Activated T-helper 17 cell treated with anti-CD3 and anti-CD28 coated beads, Interleukin-2, amount 50 U/mL, for 72 hours (primary cell): Measurements from ENCODE around the gene PCDHA5. TPM values are rescaled to one million over a fixed set of nuclear protein-coding genes. Genes with fewer than 3 reads are reported as not detected.
"Not testable (repeated sequence)": the region's sequence is repeated elsewhere in the genome, so short reads cannot be mapped to it uniquely, and the experiment has no call there.

Experiments used
- ATAC-seq: fragments of 150-1000 bp; cut with Tn5 transposase; replicated peaks from 2 replicates; pipeline ENCODE4 v1.10.0; 2021; ENCODE audit warnings: mild to moderate bottlenecking, moderate library complexity
- H3K27ac Mint-ChIP-seq: one replicate; pipeline ENCODE4 v1.8.0; 2022; ENCODE audit warnings: mixed read lengths
- H3K27me3 Mint-ChIP-seq: one replicate; pipeline ENCODE4 v1.8.0; 2022; ENCODE audit warnings: mixed read lengths
- H3K36me3 Mint-ChIP-seq: one replicate; pipeline ENCODE4 v1.8.0; 2022; ENCODE audit warnings: low read depth, mild to moderate bottlenecking, mixed read lengths
- H3K4me1 Mint-ChIP-seq: one replicate; pipeline ENCODE4 v1.8.0; 2022; ENCODE audit warnings: mixed read lengths
- H3K4me3 Mint-ChIP-seq: one replicate; pipeline ENCODE4 v1.8.0; 2022; ENCODE audit warnings: mild to moderate bottlenecking, mixed read lengths
- H3K9me3 Mint-ChIP-seq: one replicate; pipeline ENCODE4 v1.8.0; 2022; ENCODE audit warnings: mixed read lengths
- total RNA-seq, 2 donors: library from RNA; stranded (reverse); gene quantifications; one replicate each; pipeline ENCODE4 v1.2.3, GENCODE V29; 2022

The PCDHA5 gene
- total RNA-seq, 2 donors from 2014 or later = not detected

DNA sequence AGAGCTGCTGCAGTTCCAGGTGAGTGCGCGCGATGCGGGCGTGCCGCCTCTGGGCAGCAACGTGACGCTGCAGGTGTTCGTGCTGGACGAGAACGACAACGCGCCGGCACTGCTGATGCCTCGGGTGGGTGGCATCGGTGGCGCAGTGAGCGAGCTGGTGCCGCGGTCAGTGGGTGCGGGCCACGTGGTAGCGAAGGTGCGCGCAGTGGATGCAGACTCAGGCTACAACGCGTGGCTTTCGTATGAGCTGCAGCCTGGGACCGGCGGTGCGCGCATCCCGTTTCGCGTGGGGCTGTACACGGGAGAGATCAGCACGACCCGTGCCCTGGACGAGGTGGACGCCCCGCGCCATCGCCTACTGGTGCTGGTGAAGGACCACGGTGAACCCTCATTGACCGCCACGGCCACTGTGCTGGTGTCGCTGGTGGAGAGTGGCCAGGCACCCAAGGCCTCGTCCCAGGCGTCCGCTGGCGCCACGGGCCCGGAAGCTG, 18.6 kb upstream of the PCDHA5 start:
- Mint-ChIP-seq H3K4me1 (no peaks in the 10 kb centered on the region), H3K27me3 (peaks cover 21% of the 10 kb centered on the region), H3K9me3 (peaks cover 10% of the 10 kb centered on the region), H3K36me3 (no peaks in the 10 kb centered on the region), H3K4me3 (no peak overlapping the region), H3K27ac (no peak overlapping the region)
- ATAC-seq = no peak

DNA sequence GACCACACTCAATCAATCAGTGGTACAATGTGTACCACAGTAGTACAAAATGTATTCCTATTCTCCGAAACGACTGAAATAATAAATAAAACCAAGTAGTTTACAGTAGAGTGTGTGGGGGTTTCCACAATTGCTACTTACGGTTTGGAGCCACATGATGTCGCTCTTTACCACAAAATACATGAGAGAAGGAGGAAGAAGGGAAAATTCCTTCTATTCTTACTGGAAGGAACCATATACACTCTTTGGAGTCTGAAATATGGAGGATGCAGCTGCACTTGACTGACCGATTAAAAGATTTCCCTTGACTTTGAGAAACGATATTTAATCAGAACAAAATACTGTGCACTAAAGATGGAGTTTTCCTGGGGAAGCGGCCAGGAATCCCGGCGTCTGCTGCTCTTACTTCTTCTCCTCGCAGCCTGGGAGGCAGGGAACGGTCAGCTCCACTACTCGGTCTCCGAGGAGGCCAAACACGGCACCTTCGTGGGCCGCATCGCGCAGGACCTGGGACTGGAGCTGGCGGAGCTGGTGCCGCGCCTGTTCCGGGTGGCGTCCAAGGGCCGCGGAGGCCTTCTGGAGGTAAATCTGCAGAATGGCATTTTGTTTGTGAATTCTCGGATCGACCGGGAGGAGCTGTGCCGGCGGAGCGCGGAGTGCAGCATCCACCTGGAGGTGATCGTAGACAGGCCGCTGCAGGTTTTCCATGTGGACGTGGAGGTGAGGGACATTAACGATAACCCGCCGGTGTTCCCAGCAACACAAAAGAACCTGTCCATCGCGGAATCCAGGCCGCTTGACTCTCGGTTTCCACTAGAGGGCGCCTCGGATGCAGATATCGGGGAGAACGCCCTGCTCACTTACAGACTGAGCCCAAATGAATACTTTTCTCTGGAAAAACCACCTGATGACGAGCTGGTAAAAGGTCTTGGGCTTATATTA, 14.3 kb upstream of the PCDHA5 start, which contains the start of gene PCDHA4:
Gene PCDHA4 (plus strand): TSS at position 235 of the 942 bp plus-strand sequence.
- Mint-ChIP-seq H3K9me3 (peaks cover 7% of the 10 kb centered on the region), H3K4me3 (no peak within 1 kb of the TSS), H3K27me3 (peaks cover 16% of the 10 kb centered on the region), H3K27ac (no peak within 1 kb of the TSS), H3K36me3 (no peaks in the 10 kb centered on the region), H3K4me1 (no peaks in the 10 kb centered on the region)
- no peak for ATAC-seq

DNA sequence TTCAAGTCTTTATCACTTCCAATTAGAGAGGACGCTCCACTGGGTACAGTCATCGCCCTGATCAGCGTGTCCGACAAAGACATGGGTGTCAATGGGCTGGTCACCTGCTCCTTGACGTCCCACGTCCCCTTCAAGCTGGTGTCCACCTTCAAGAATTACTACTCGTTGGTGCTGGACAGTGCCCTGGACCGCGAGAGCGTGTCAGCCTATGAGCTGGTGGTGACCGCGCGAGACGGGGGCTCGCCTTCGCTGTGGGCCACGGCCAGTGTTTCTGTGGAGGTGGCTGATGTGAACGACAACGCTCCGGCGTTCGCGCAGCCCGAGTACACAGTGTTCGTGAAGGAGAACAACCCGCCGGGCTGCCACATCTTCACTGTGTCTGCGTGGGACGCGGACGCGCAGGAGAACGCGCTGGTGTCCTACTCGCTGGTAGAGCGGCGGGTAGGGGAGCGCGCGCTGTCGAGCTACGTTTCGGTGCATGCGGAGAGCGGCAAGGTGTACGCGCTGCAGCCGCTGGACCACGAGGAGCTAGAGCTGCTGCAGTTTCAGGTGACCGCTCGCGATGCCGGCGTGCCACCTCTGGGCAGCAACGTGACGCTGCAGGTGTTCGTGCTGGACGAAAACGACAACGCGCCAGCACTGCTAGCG, 13.0 kb upstream of the PCDHA5 start:
- ATAC-seq, H3K27ac Mint-ChIP-seq: not testable (repeated sequence)

DNA sequence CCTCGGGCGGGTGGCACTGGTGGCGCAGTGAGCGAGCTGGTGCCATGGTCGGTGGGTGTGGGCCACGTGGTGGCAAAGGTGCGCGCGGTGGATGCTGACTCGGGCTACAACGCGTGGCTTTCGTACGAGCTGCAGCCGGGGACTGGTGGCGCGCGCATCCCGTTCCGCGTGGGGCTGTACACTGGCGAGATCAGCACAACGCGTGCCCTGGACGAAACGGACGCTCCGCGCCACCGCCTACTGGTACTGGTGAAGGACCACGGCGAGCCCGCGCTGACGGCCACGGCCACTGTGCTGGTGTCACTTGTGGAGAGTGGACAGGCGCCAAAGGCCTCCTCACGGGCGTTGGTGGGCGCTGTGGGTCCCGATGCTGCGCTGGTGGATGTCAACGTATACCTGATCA, 12.5 kb upstream of the PCDHA5 start:
- ATAC-seq = no peak
- H3K9me3 Mint-ChIP-seq = peaks cover 11% of the 10 kb centered on the region
- no peaks in the 10 kb centered on the region for H3K36me3 Mint-ChIP-seq
- H3K27ac Mint-ChIP-seq = no peak overlapping the region
- H3K4me3 Mint-ChIP-seq = no peak overlapping the region
- no peaks in the 10 kb centered on the region for H3K4me1 Mint-ChIP-seq
- peaks cover 19% of the 10 kb centered on the region for H3K27me3 Mint-ChIP-seq

More for the DNA sequence above, 13.0 kb upstream of the PCDHA5 start:
- H3K36me3 Mint-ChIP-seq, H3K4me3 Mint-ChIP-seq, H3K4me1 Mint-ChIP-seq: not testable (repeated sequence)
- Mint-ChIP-seq H3K27me3 (peaks cover 19% of the 10 kb centered on the region), H3K9me3 (peaks cover 11% of the 10 kb centered on the region)

- Mint-ChIP-seq H3K36me3 (no peaks in the 10 kb centered on the region), H3K4me3 (no peak overlapping the region), H3K4me1 (no peaks in the 10 kb centered on the region), H3K27ac (no peak overlapping the region), H3K9me3 (peaks cover 12% of the 10 kb centered on the region), H3K27me3 (peaks cover 14% of the 10 kb centered on the region)
- ATAC-seq = no peak
These were observed 842 bp downstream of the PCDHA5 start for GRCh38 chr5:140822281-140822629.

- not testable (repeated sequence) for H3K4me3 Mint-ChIP-seq, H3K4me1 Mint-ChIP-seq, ATAC-seq, H3K27ac Mint-ChIP-seq, H3K36me3 Mint-ChIP-seq
- peaks cover 19% of the 10 kb centered on the region for H3K27me3 Mint-ChIP-seq
- H3K9me3 Mint-ChIP-seq = peaks cover 12% of the 10 kb centered on the region
These were observed 1.6 kb downstream of the PCDHA5 start for GRCh38 chr5:140822969-140823368.

- Mint-ChIP-seq H3K4me1 (no peaks in the 10 kb centered on the region), H3K4me3 (no peak overlapping the region)
- ATAC-seq = no peak
These were observed 2.1 kb downstream of the PCDHA5 start for GRCh38 chr5:140823475-140823874.

DNA sequence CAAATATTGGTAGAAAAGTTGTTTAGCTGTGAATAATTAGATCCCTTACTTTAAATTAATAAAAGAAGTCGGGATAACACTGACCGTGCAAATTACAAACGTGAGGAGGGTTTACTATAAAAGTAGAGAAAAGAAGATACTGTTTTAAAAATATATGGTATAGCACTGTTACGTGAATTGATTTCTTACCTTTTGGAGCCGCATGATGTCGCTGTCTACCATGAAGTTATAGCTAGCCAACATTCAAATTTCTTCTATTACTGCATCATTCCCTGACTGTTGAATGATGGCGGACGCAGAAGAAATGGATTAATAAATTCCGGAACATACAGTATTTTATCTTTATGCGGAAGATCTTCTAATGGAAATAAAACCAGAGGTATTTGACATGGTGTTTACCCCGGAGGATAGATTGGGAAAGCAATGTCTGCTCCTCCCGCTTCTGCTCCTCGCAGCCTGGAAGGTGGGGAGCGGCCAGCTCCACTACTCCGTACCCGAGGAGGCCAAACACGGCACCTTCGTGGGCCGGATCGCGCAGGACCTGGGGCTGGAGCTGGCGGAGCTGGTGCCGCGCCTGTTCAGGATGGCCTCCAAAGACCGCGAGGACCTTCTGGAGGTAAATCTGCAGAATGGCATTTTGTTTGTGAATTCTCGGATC, 6.4 kb downstream of the PCDHA5 start, which contains the start of gene PCDHA6:
Gene PCDHA6 (plus strand): TSS at position 257 of the 658 bp plus-strand sequence. CDS start 132 bp downstream, at position 389.
- Mint-ChIP-seq H3K4me3 (no peak within 1 kb of the TSS), H3K36me3 (no peaks in the 10 kb centered on the region), H3K9me3 (peaks cover 12% of the 10 kb centered on the region), H3K27ac (no peak within 1 kb of the TSS), H3K4me1 (no peaks in the 10 kb centered on the region), H3K27me3 (peaks cover 24% of the 10 kb centered on the region)
- no peak for ATAC-seq

More at GRCh38 chr5:140823475-140823874, 2.1 kb downstream of the PCDHA5 start:
- Mint-ChIP-seq H3K9me3 (peaks cover 13% of the 10 kb centered on the region), H3K27ac (no peak overlapping the region), H3K27me3 (peaks cover 21% of the 10 kb centered on the region), H3K36me3 (no peaks in the 10 kb centered on the region)

DNA sequence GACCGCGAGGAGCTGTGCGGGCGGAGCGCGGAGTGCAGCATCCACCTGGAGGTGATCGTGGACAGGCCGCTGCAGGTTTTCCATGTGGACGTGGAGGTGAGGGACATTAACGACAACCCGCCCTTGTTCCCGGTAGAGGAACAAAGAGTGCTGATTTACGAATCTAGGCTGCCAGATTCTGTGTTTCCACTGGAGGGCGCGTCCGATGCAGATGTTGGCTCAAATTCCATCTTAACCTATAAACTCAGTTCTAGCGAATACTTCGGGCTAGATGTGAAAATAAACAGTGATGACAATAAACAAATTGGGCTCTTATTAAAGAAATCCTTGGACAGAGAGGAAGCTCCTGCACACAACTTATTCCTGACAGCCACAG, 6.9 kb downstream of the PCDHA5 start:
- no peaks in the 10 kb centered on the region for H3K4me1 Mint-ChIP-seq
- H3K9me3 Mint-ChIP-seq = peaks cover 12% of the 10 kb centered on the region
- no peak overlapping the region for H3K27ac Mint-ChIP-seq
- H3K27me3 Mint-ChIP-seq = peaks cover 27% of the 10 kb centered on the region
- H3K4me3 Mint-ChIP-seq = no peak overlapping the region
- no peak for ATAC-seq
- no peaks in the 10 kb centered on the region for H3K36me3 Mint-ChIP-seq

GRCh38 chr5:140829511-140830501, 8.4 kb downstream of the PCDHA5 start:
- not testable (repeated sequence) for H3K27ac Mint-ChIP-seq, H3K4me3 Mint-ChIP-seq, ATAC-seq, H3K36me3 Mint-ChIP-seq, H3K4me1 Mint-ChIP-seq
- peaks cover 27% of the 10 kb centered on the region for H3K27me3 Mint-ChIP-seq
- H3K9me3 Mint-ChIP-seq = peaks cover 12% of the 10 kb centered on the region

DNA sequence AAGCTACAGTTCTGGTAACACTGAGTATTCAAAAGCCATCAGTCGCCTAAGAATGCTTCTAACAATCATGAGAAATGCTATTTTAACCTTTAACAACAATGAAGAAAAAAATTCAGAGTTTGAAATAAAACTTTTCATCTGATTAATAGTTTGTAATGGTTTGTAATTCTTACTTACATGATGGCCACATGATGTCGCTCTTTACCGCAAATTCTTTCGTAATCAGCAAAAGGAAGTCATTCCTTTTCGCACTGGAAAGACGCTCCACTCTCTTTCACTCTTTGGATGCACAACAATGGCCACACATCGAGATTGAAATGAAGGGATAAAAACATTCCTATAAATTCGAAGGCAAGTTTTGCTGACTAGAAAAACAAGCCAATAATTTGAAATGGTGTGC, 12.6 kb downstream of the PCDHA5 start, which contains the start of gene PCDHA7:
Gene PCDHA7 (plus strand): TSS at position 277 of the 400 bp plus-strand sequence. CDS start 115 bp downstream, at position 392.
- Mint-ChIP-seq H3K4me1 (no peaks in the 10 kb centered on the region), H3K27me3 (peaks cover 10% of the 10 kb centered on the region)

DNA sequence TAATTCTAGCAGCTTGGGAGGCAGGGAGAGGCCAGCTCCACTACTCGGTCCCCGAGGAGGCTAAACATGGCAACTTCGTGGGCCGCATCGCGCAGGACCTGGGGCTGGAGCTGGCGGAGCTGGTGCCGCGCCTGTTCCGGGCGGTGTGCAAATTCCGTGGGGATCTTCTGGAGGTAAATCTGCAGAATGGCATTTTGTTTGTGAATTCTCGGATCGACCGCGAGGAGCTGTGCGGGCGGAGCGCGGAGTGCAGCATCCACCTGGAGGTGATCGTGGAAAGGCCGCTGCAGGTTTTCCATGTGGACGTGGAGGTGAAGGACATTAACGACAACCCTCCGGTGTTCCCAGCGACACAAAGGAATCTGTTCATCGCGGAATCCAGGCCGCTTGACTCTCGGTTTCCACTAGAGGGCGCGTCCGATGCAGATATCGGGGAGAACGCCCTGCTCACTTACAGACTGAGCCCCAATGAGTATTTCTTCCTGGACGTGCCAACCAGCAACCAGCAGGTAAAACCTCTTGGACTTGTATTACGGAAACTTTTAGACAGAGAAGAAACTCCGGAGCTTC, 13.1 kb downstream of the PCDHA5 start:
- H3K4me3 Mint-ChIP-seq, ATAC-seq, H3K36me3 Mint-ChIP-seq, H3K9me3 Mint-ChIP-seq, H3K27ac Mint-ChIP-seq, H3K4me1 Mint-ChIP-seq: not testable (repeated sequence)
- H3K27me3 Mint-ChIP-seq = peaks cover 10% of the 10 kb centered on the region

More for the DNA sequence above, 12.6 kb downstream of the PCDHA5 start, which contains the start of gene PCDHA7:
- H3K4me3 Mint-ChIP-seq = no peak within 1 kb of the TSS
- no peak within 1 kb of the TSS for H3K27ac Mint-ChIP-seq
- H3K9me3 Mint-ChIP-seq = no peaks in the 10 kb centered on the region
- ATAC-seq = no peak
- no peaks in the 10 kb centered on the region for H3K36me3 Mint-ChIP-seq
